GM18520 (cell line): ENCODE measurements around the gene CPAMD8.

Source experiments
- ATAC-seq: cut with Tn5 transposase; IDR thresholded peaks from one replicate; pipeline ENCODE4 v1.9.1; 2021; ENCODE audit not compliant: unreplicated experiment

CPAMD8 gene

DNA sequence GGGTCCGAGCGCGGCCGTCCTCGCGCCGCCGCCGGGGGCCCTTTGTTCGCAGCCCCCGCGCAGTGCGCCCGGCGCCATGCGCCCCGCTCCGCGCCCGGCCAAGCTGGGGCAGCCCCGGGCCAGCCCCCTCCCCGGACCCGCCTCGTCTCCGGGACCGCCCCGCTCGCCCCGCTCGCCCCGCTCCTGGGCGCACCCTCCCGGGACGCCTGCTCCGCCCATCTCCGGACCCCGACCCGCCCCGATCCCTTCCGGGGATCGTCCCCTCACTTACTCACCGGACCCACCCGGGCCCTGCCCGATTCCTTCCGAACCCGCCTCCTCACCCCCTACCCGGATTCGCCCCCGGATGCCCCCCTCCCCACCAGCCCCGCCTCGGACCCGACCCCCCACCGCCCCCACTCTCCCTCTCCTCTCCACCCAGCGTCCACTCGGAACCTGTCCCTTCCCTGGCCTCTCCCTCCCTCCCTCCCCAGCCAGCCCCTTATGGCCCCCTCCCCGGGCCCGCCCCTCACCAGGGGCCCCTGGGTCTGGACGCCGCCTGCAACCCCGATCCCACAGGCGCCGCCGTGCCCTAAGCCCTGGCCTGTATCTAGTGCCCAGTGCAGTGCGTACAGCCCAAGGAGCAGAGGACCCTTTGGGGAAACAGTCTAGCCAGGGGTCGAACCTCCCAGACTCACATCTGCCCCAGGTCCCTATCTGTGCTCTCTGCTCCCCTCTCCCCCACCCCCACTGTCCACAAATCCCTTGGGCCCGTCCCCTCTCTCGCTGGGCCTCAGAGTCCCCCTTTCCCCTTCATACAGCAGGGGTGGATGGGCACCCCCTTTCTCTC lies at the start of gene CPAMD8:
CPAMD8 (minus strand) TSS at position 105 of the 829 bp plus-strand sequence. CDS start 168 bp downstream, outside the sequence.
- ATAC-seq, result no peak

GRCh38 chr19:17075864-17076542 lies 49.4 kb upstream of the CPAMD8 start:
- no peak for ATAC-seq

GRCh38 chr19:17075035-17075863 lies 48.6 kb upstream of the CPAMD8 start, which contains the start of the genes HAUS8 and MYO9B:
Gene HAUS8, minus strand, starts transcription at chr19:17075452. Its CDS starts 30 bp downstream, at chr19:17075422.
Gene MYO9B, plus strand, starts transcription at chr19:17075777. Its CDS starts 25,941 bp downstream, at chr19:17101718.
- ATAC-seq, result peak; percentile 73

GRCh38 chr19:17074634-17075034 lies 48.0 kb upstream of the CPAMD8 start:
- ATAC-seq, result no peak

DNA sequence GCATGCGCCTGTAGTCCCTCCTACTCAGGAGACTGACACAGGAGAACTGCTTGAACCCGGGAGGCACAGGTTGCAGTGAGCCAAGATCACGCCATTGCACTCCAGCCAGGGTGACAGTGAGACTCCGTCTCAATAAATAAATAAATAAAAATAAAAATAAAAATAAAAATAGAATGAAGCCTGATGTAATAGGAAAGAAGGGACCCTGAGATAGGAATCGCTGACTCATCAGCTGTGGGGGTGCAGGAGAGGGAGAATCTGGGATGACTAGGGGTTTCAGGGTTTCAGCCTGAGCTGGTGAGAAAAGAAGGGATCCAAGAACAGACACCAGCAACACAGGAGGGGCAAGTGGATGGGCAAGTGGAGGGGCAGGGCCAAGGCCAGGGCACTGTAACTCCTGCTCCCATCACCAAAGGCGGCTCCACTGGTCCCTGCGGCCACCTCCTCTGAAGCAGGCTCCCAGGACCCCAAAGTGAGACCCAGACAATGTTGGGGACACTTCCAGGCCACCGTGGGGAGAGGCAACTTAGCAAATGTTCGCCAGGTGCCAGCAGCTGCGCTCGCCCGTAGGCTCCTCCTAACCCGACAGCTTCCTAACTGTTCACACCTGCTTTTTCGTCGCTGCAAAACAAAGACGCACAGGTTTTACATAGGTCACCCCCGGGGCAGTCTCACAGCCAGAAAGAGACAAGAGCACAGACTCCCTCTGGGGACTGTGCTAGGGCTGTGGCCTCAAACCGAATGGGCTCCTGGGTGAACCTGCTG lies 47.4 kb upstream of the CPAMD8 start:
- no peak for ATAC-seq

- no peak for ATAC-seq
These were observed 44.3 kb upstream of the CPAMD8 start for GRCh38 chr19:17070912-17071311.

DNA sequence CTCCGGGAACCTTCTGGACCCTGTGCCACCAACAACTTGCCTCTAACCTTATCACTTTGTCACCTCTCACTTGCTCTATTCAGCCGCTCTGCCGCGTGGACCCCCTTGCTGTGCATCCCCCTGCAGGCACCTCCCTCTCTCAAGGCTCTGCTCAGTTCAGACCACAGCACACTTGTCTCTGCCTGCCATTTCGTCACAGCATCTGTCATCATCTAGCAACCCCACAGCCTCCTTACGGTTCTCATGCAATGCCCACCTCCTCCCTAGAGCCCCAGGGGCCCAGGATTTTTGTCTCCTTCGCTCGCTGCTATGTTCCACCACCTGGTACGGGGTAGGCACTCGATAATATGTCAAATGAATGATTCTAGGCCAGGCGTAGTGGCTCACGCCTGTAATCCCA lies 43.8 kb upstream of the CPAMD8 start:
- no peak for ATAC-seq

DNA sequence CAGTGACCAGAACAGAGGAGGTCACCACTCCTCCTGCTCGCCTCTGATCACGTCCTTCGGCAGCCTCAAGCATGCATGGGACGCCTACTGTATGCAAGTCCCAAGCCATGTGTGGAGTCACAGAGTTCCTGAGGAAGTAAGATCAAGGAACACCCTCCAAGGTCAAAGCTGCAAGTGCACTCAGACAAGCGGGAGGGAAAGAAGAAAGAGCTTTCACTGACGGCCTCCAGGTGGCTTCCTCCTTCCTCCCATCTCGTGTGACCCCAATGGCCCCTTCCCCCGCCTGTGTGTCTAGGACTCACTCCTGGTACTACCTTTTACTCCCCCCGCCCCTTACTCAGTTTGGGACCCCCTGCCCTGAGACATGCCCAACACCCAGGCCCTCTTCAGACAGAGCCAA lies 42.6 kb upstream of the CPAMD8 start:
- ATAC-seq, result no peak

DNA sequence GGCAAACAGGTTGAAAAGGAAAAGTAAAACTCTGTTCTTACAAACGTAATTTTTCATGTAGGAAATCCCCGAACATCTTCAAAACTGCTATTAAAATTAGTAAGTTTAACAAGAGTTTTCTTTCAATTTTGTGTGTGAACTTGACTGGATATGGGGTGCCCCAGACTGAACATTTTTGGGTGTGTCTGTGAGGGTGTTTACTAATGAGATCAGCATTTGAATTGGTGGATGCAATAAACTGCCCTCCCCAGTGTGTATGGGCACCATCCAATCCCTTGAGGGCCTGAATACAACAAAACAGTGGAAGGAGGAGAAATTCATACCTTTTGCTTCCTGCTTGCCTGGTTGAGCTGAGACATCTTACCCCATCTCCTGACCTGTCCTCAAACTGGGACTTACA lies 36.8 kb upstream of the CPAMD8 start:
- no peak for ATAC-seq

GRCh38 chr19:17061691-17062090 lies 35.1 kb upstream of the CPAMD8 start:
- ATAC-seq, result no peak

DNA sequence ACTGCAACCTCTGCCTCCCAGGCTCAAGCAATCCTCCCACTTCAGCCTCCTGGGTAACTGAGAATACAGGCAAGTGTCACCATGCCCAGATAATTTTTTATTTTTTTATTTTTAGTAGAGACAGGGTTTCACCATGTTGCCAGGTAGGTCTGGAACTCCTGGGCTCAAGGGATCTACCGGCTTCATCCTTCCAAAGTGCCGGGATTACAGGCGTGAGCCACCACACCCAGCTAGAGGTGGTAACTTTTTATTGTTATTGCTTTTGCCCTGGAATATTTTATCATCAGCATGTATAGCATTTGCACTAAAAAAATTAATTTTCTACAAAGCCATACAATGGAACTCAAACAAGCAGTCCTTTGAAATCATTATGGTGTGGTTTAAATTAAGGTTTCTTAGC lies 34.6 kb upstream of the CPAMD8 start:
- ATAC-seq, result no peak

DNA sequence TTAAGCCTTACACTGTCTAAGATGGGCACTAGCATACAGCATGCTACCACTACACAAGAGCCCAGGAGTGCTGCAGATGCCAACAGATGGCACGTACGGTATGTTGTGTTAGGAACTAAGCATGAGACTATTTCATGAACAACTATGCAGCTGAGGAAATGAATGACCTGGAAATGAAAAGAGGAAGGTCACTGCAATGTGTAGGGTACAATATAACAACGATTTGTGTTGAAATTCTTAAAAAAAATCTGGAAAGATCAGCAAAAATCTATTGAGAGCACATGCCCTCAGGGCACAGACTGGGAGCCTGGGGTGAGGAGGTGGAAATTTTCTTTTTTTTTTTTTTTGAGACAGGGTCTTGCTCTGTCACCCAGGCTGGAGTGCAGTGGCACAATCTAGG lies 34.2 kb upstream of the CPAMD8 start:
- ATAC-seq, result no peak

- no peak for ATAC-seq
These were observed 31.6 kb upstream of the CPAMD8 start for GRCh38 chr19:17058236-17058635.

DNA sequence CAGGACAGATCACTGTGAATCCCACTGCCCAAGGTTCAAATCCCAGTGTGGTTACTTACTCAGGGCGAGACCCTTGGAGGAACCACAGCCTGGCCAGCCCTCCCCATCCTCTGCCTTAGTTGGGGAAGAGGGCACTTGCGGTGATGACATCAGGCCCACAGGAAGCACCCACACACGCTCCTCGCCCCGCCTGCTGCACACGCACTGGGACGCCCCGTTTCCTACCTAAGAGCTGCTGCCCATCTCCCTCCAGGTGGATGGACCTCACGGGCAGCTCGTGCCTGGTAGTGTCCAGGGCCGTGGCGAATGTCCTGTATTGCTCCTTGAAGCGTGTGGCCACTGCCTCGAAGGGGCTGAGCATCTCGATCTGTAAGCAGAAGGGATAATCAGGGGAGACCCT lies 29.0 kb upstream of the CPAMD8 start:
- no peak for ATAC-seq

GRCh38 chr19:17054746-17055145 lies 28.1 kb upstream of the CPAMD8 start:
- ATAC-seq, result no peak

DNA sequence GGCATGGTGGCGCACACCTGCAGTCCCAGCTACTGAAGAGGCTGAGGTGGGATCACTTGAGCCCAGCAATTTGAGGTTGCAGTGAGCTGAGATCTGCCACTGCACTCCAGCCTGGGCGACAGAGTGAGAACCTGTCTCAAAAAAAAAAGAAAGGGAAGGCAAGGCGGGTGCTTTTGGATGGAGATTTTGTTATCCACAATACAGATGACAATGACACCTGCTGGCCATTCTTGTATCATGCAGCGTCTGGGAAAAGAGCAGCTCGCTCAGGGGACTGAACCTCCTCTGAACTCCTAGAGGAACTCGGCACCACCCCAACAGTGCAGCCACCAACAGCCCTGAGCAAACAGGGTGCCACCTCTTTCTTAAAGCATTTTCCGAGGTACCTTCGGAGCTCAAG lies 25.8 kb upstream of the CPAMD8 start:
- no peak for ATAC-seq

- ATAC-seq, result no peak
These were observed 23.2 kb upstream of the CPAMD8 start for GRCh38 chr19:17049711-17050280.

- ATAC-seq, result no peak
These were observed 22.4 kb upstream of the CPAMD8 start for GRCh38 chr19:17048885-17049453.

DNA sequence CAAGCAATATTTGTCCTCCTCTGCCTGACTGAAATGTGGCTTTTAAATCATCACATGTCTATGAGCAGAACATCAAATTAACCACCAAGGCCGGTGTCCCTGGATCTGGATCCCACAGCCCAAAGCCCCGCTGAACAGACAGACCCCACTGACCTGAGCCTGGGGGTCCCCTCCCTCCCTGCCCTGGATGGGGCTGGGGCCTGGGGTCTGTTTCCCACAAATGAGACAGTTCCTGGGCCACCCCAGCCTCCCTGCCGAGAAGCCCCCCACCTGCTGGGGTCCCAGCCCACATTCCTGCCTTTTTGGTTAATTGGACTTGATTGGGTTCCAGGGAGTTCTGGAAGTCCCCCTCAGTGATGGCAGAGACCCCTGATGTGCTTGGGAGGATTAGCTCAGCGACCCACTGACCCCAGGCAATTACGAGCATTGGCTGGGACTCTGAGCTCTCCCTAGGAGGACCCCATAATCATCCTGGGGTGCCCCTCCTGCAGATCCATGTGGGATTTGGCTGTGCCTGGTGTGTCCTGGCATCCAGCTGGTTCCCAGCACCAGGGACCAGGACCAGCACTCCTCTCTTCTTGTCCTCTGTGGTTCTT lies 19.4 kb upstream of the CPAMD8 start:
- no peak for ATAC-seq

DNA sequence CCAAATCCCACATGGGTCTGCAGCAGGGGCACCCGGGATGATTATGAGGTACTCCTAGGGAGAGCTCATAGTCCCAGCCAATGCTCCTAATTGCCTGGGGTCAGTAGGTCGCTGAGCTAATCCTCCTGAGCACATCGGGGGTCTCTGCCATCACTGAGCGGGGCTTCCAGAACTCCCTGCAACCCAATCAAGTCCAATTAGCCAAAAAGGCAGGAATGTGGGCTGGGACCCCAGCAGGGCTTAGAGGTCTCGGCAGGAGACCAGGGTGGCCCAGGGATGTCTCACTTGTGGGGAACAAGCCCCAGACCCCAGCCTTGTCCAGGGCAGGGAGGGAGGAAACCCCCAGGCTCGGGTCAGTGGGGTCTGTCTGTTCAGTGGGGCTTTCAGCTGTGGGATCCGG lies 17.1 kb upstream of the CPAMD8 start:
- no peak for ATAC-seq
